A549 treated with AZD9567 at 1 μM for 4 hours (cell line): Measurements from ENCODE around the gene MAD2L2. TPM values are rescaled to one million over a fixed set of nuclear protein-coding genes. Genes with fewer than 3 reads are reported as not detected.

Source experiments
- total RNA-seq: library from RNA; stranded (reverse); fragments of 200-300 nt; extraction: Qiagen RNA extraction; gene quantifications from 5 replicates; pipeline ENCODE4 v1.2.3, GENCODE V29; 2022; ENCODE audit not compliant: insufficient read depth

MAD2L2 gene
- total RNA-seq = 31.7 to 56.2 TPM (median 50.5 TPM) in 5 replicates

DNA sequence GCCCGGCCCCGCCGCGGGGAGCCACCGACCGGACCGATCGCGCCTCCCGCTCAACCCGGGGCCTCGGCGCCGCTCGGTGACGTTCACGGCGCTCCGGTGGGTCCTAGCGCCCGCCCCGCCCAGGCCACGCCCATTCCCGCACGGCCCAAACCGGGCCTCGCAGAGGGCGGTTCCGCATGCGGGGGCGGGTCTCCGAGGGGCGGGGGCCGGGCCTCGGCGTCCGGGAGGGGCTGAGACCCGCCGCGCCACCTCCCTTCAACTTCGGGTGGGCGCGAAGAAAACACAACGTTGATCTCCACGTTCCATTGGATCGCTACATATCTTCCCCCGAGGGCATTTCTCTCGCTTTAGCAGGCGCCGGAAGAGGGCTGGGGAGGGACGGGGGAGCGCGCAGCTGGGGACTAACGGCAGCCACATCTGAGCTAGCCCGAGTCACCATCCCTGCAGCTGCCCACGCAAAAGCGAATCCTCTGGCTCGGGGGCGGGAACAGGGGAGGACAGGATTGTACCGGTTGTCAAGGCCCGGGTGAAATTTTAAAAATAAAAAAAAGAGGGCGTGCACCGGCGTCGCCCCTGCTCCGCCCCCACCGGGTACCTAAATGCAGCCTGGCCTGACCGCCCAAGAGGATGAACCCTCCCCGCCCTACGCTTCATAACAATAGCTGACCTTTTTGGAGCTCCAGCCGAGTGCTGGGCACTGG, at the start of gene MAD2L2:
TSS of gene MAD2L2 (minus strand) at position 78 of the 701 bp plus-strand sequence. CDS start 547 bp downstream, outside the sequence.

DNA sequence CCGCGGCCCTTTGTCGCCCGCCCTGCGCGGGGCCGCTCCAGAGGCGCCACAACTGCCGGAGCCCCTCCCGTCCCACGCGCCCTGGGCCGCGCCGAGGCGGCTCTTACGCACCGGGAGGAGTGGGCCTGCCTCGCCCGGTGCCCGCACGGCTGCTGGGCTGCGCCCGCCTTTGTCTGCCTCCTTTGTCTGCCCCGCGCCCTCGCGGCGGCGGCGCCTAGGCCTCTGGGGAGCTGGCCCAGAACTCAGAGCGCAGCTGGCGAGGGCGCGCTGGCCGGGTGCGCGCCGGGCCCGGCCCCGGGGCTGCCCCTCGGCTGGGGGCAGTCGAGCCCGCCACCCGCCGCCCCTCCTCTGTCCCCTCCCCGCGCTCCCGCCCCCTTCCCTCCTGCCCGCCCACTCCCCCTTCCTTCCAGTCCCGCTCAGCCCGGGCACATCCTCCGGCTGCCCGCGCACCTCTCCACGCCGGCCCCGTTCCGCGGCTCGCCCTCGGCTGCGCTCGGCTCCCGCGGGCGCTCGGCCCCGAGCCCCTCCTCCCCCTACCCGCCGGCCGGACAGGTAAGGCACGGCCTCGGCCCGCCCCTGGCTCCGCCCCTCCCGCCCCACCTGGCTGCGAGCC, 10.5 kb upstream of the MAD2L2 start, which contains the start of gene DRAXIN:
TSS of gene DRAXIN (plus strand) at position 409 of the 613 bp plus-strand sequence. CDS start 14,549 bp downstream, outside the sequence.

DNA sequence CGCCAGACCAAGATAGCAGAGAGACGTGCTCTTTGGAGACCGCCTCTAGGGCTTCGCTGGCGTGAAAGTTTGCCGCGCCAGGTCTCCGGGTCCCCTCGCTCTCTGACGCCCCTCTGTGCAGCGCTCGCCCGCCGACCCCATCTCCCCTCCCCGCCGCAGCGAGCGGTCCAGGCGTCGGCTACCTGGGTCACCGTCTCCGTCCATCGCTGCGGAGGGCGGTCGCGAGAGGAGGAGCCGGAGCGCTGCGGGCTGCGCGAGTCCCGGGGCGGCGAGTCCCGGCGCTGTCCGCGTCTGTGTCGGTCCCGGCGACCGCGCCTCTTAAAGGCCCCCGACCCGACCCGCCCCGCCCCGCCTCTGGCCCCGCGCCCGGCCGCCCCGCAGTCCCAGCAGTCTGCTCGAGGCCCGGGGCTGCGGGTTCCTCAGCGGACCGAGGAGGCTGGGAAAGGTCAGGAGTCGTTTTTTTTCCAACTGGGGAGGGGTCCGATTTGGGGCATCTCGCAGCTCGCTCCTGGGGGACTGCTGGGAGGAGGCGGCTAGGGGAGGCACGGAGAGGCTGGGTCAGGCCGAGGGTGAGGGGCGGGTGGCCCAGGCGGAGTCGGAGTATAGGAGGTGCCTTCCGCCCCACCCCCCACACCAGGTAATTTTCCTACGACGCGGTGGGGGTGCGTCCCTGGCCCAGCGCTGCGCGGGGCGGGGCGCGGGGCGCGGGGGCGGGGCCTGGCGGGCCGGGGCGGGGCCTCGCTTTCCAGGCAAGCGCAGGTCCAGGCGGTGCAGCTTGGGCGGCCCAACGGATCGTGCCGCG, 26.6 kb downstream of the MAD2L2 start, which contains the start of the genes FBXO2 and FBXO44:
TSS of gene FBXO2 (minus strand) at position 293 of the 802 bp plus-strand sequence. CDS start at position 204, 89 bp downstream.
TSS of gene FBXO44 (plus strand) at position 741 of the 802 bp plus-strand sequence. CDS start 959 bp downstream, outside the sequence.

Other genes starting within 250 kb of the MAD2L2 start
- 0.20 to 0.34 TPM (median 0.21 TPM) in 4 of 5 replicates, not detected in the other for gene DISP3, start 202.0 kb downstream of the MAD2L2 start, total RNA-seq
- gene FBXO2, start 26.7 kb downstream of the MAD2L2 start, total RNA-seq = 4.0 to 10.5 TPM (median 9.1 TPM) in 5 replicates
- 16.3 to 17.8 TPM (median 17.3 TPM) in 5 replicates for gene FBXO44, start 26.3 kb downstream of the MAD2L2 start, total RNA-seq
- 5.9 to 8.5 TPM (median 8.1 TPM) in 5 replicates for gene FBXO6, start 16.9 kb downstream of the MAD2L2 start, total RNA-seq
- 0.03 to 0.34 TPM (median 0.06 TPM) in 5 replicates for gene DRAXIN, start 10.6 kb upstream of the MAD2L2 start, total RNA-seq
- gene AGTRAP, start 55.0 kb upstream of the MAD2L2 start, total RNA-seq = 59.3 to 104 TPM (median 97.8 TPM) in 5 replicates
- not detected in 5 replicates for gene C1orf167, start 81.0 kb upstream of the MAD2L2 start, total RNA-seq
- gene MTHFR, start 124.8 kb upstream of the MAD2L2 start, total RNA-seq = 2.7 to 5.1 TPM (median 4.3 TPM) in 5 replicates
- gene CLCN6, start 125.0 kb upstream of the MAD2L2 start, total RNA-seq = 3.8 to 6.3 TPM (median 5.6 TPM) in 5 replicates
- gene NPPA, start 166.6 kb upstream of the MAD2L2 start, total RNA-seq = not detected in 5 replicates
- 0.13 to 0.39 TPM in 2 of 5 replicates, not detected in the others for gene NPPB, start 177.8 kb upstream of the MAD2L2 start, total RNA-seq
- 37.6 to 48.8 TPM (median 47.3 TPM) in 5 replicates for gene KIAA2013, start 245.3 kb upstream of the MAD2L2 start, total RNA-seq